Ovary (tissue), 9 donors: ENCODE measurements around the gene BICC1. TPM values are rescaled to one million over a fixed set of nuclear protein-coding genes. Genes with fewer than 3 reads are reported as not detected.

ENCODE experiments used
- DNase-seq, 5 donors: peaks; one replicate each; pipeline ENCODE4 v3.0.0-alpha.2; 2019 to 2020
- H3K27ac ChIP-seq, 2 donors: fragments of 200-600 bp; one replicate each; pipeline versions ENCODE4 v1.5.1 to v1.8.0; 2019 to 2022
- H3K27me3 ChIP-seq: fragments of 200-600 bp; one replicate; pipeline ENCODE4 v1.8.0; 2022
- H3K36me3 ChIP-seq: fragments of 200-600 bp; sonication (generic); one replicate; pipeline ENCODE4 v1.5.1; 2019
- H3K4me1 ChIP-seq: one replicate; pipeline ENCODE4 v1.8.1; 2013; ENCODE audit warnings: mild to moderate bottlenecking, moderate library complexity; ENCODE audit not compliant: insufficient read depth
- H3K4me3 ChIP-seq: fragments of 200-600 bp; sonication (generic); one replicate; pipeline ENCODE4 v1.5.1; 2017
- H3K9me3 ChIP-seq, 2 donors: fragments of 200-600 bp in 1 of 2; sonication (generic) in 1 of 2; one replicate each; pipeline versions ENCODE4 v1.5.1 to v1.8.1; 2013 to 2019; ENCODE audit warnings: mild to moderate bottlenecking in 1 of 2, moderate library complexity in 1 of 2
- CTCF ChIP-seq, 3 donors: fragments of 450-650 bp in 2 of 3; fragments of 200-600 bp in 1 of 3; IDR thresholded peaks; one replicate each; pipeline versions ENCODE4 v1.5.1 to v1.8.0; 2016 to 2022; ENCODE audit warnings: antibody characterized with exemption in 3 of 3, mild to moderate bottlenecking in 1 of 3
- EP300 ChIP-seq: sonication (generic); formaldehyde crosslinking; IDR thresholded peaks from one replicate; pipeline ENCODE4 v1.6.1; 2017; ENCODE audit warnings: antibody characterized with exemption
- POLR2A ChIP-seq: fragments of 450-650 bp; IDR thresholded peaks from one replicate; pipeline ENCODE4 v1.6.1; 2017; ENCODE audit warnings: antibody characterized with exemption, mild to moderate bottlenecking, moderate library complexity
- WGBS, 3 donors: extraction: QIAGEN DNeasy Blood & Tissue Kit in 1 of 3; methylation state at CpG; one replicate each; pipeline versions ENCODE4 v1.1.5 to v1.1.7; 2013 to 2017; 5-methylcytosine and 5-hydroxymethylcytosine counted together
- intact Hi-C, 4 donors: fragments of 100-400 bp; cut with DNase I; formaldehyde crosslinking; loops; one replicate each; pipeline versions ENCODE4 v1.11.0 to v1.15.1; 2022 to 2023
- polyA plus RNA-seq, 2 donors: library from polyadenylated mRNA; stranded (reverse); fragments of 200-250 nt in 1 of 2; fragments of 350-450 nt in 1 of 2; fragmentation: Illumina TruSeq in 1 of 2; extraction: RNeasy Lipid Tissue Mini Kit (QIAGEN cat#74804) in 1 of 2; gene quantifications; one replicate each; pipeline ENCODE4 v1.2.3, GENCODE V29; 2013 to 2014
- total RNA-seq, 7 donors: library from RNA; depleted of rRNA in 2 of 7; stranded (reverse); fragments of >200 nt in 2 of 7; fragmentation: NEBNext Ultra II Directional in 3 of 7; extraction: Animal tissue kit (Norgen Biotek cat#: 25700) in 3 of 7; gene quantifications; one replicate each; pipeline versions ENCODE4 v1.1.0 to v1.2.4, GENCODE V29; 2016 to 2023
- donor health status: DM: no; HTN: no; CAD: no; lungs with moderate emphysema.
- donor health status: DM: no; HTN: no; CAD: no.
- donor health status: Bipolar disorder and iron deficiency.
- donor health status: DM: yes; HTN: yes; CAD: no.
- donor health status: DM: no; HTN: no; CAD: no.
- donor health status: DM: yes; HTN: yes; CAD: no.

Gene BICC1
- total and polyA plus RNA-seq, 9 donors: 13.6 to 43.4 (median 23.5) TPM

GRCh38 chr10:58662314-58662713 lies 149.6 kb downstream of the BICC1 start:
- H3K27me3 ChIP-seq: no peaks in the 10 kb centered on the region
- DNase-seq: no peak
- H3K36me3 ChIP-seq: no peaks in the 10 kb centered on the region
- intact Hi-C loops: no loop called here
- TF ChIP-seq CTCF (IDR thresholded peaks at IDR 0.05) (no peak), EP300 (no peak), POLR2A (no peak)
- WGBS, 3 donors: 39 to 52% (median 52%) methylated on average over 4 of the region's 4 CpGs
- H3K9me3 ChIP-seq: no peaks in the 10 kb centered on the region
- H3K4me1 ChIP-seq: no peaks in the 10 kb centered on the region
- no peak overlapping the region for H3K27ac ChIP-seq
- H3K4me3 ChIP-seq: no peak overlapping the region

- H3K27me3 ChIP-seq: no peaks in the 10 kb centered on the region
- no peaks in the 10 kb centered on the region for H3K36me3 ChIP-seq
- TF ChIP-seq EP300 (no peak), CTCF (IDR thresholded peaks at IDR 0.05) (no peak), POLR2A (no peak)
- intact Hi-C loops: no loop called here
- no peak overlapping the region for H3K4me3 ChIP-seq
- no peaks in the 10 kb centered on the region for H3K9me3 ChIP-seq
- no peak for DNase-seq
- no peaks in the 10 kb centered on the region for H3K4me1 ChIP-seq
- peak overlapping the region in 1 of 2 donors; percentile 59 for H3K27ac ChIP-seq
- WGBS, 3 donors: 6 to 21% (median 10%) methylated on average over 3 of the region's 3 CpGs
These were observed 152.7 kb downstream of the BICC1 start for GRCh38 chr10:58665361-58665760.

- H3K36me3 ChIP-seq: no peaks in the 10 kb centered on the region
- peak overlapping the region; percentile 39 to 59 for H3K27ac ChIP-seq
- no peak overlapping the region for H3K4me3 ChIP-seq
- H3K4me1 ChIP-seq: no peaks in the 10 kb centered on the region
- DNase-seq: no peak
- 4 to 17% (median 16%) methylated on average over 3 of the region's 3 CpGs for WGBS, 3 donors
- TF ChIP-seq CTCF (IDR thresholded peaks at IDR 0.05): no peak
- no peak for TF ChIP-seq POLR2A
- TF ChIP-seq EP300: no peak
- H3K9me3 ChIP-seq: no peaks in the 10 kb centered on the region
- no peaks in the 10 kb centered on the region for H3K27me3 ChIP-seq
- intact Hi-C loops: no loop called here
These were observed 153.4 kb downstream of the BICC1 start for GRCh38 chr10:58666024-58666423.

- peak overlapping the region in 1 of 2 donors; percentile 55 for H3K27ac ChIP-seq
These were observed 155.1 kb downstream of the BICC1 start for GRCh38 chr10:58667658-58668310.

More at GRCh38 chr10:58667658-58668310, 155.1 kb downstream of the BICC1 start:
- H3K36me3 ChIP-seq: no peaks in the 10 kb centered on the region
- no peak overlapping the region for H3K4me3 ChIP-seq
- TF ChIP-seq POLR2A: no peak
- no peak for TF ChIP-seq EP300
- no peak for TF ChIP-seq CTCF (IDR thresholded peaks at IDR 0.05)
- DNase-seq: no peak
- no peaks in the 10 kb centered on the region for H3K9me3 ChIP-seq
- no peaks in the 10 kb centered on the region for H3K4me1 ChIP-seq
- H3K27me3 ChIP-seq: no peaks in the 10 kb centered on the region
- intact Hi-C loops: no loop called here
- WGBS, 3 donors: 24 to 30% (median 29%) methylated on average over 3 of the region's 3 CpGs
